Neural cell (in vitro differentiated cells): ENCODE measurements around the gene NKAIN2. TPM values are rescaled to one million over a fixed set of nuclear protein-coding genes. Genes with fewer than 3 reads are reported as not detected.

Source experiments
- H2AFZ ChIP-seq: fragments of 200-600, 300-800 bp; sonication (generic), shearing (Covaris generic); 2 replicates; pipeline ENCODE4 v1.6.0; 2014; ENCODE audit warnings: low read depth, mild to moderate bottlenecking, antibody characterized with exemption, low read length, moderate library complexity
- H3F3A ChIP-seq: fragments of 200-600 bp; shearing (Covaris generic); 2 replicates; pipeline ENCODE4 v1.6.1; 2016; ENCODE audit warnings: mild to moderate bottlenecking, moderate library complexity, mixed read lengths, antibody characterized with exemption, low read length; ENCODE audit not compliant: insufficient read depth, poor library complexity, severe bottlenecking
- H3K27ac ChIP-seq: fragments of 200-600, 300-800 bp; sonication (generic), shearing (Covaris generic); 2 replicates; pipeline ENCODE4 v1.5.1; 2014; ENCODE audit warnings: mild to moderate bottlenecking, low read length, moderate library complexity
- H3K27me3 ChIP-seq: fragments of 300-800, 200-600 bp; sonication (generic), shearing (Covaris generic); 2 replicates; pipeline ENCODE4 v1.6.0; 2014; ENCODE audit warnings: mild to moderate bottlenecking, low read depth, low read length, moderate library complexity; ENCODE audit not compliant: insufficient read depth
- H3K36me3 ChIP-seq: fragments of 300-800, 200-600 bp; sonication (generic), shearing (Covaris generic); 2 replicates; pipeline ENCODE4 v1.5.1; 2014; ENCODE audit warnings: mild to moderate bottlenecking, antibody characterized with exemption, low read length, moderate library complexity; ENCODE audit not compliant: insufficient read depth
- H3K4me2 ChIP-seq: fragments of 300-800, 200-600 bp; sonication (generic), shearing (Covaris generic); 2 replicates; pipeline ENCODE4 v1.6.0; 2014; ENCODE audit warnings: mild to moderate bottlenecking, low read length
- H3K4me3 ChIP-seq: fragments of 300-800, 200-600 bp; sonication (generic), shearing (Covaris generic); 2 replicates; pipeline ENCODE4 v1.5.1; 2014; ENCODE audit warnings: mild to moderate bottlenecking, low read length, moderate library complexity
- H3K79me2 ChIP-seq: fragments of 200-600 bp; shearing (Covaris generic); replicated peaks from 2 replicates; pipeline ENCODE4 v1.6.0; 2014; ENCODE audit warnings: mild to moderate bottlenecking, low read length, moderate library complexity; ENCODE audit not compliant: insufficient read depth
- H3K9ac ChIP-seq: fragments of 300-800, 200-600 bp; sonication (generic), shearing (Covaris generic); 2 replicates; pipeline ENCODE4 v1.6.1; 2016; ENCODE audit warnings: mild to moderate bottlenecking, low read length, mixed read lengths
- H3K9me2 ChIP-seq: fragments of 200-600 bp; shearing (Covaris generic); 2 replicates; pipeline ENCODE4 v1.6.1; 2016; ENCODE audit warnings: mild to moderate bottlenecking, low read length, mixed read lengths; ENCODE audit not compliant: insufficient read depth
- H3K9me3 ChIP-seq: fragments of 200-600, 300-800 bp; sonication (generic), shearing (Covaris generic); 2 replicates; pipeline ENCODE4 v1.6.1; 2016; ENCODE audit warnings: mild to moderate bottlenecking, mixed run types, low read length, moderate library complexity, mixed read lengths
- H4K20me1 ChIP-seq: fragments of 200-600 bp; shearing (Covaris generic); 2 replicates; pipeline ENCODE4 v1.6.1; 2016; ENCODE audit warnings: mild to moderate bottlenecking, mixed run types; ENCODE audit not compliant: insufficient read depth
- EP300 ChIP-seq: fragments of 450-650 bp; conservative IDR thresholded peaks from 2 replicates; pipeline ENCODE4 v1.6.1; 2014; ENCODE audit warnings: antibody characterized with exemption, mild to moderate bottlenecking, moderate library complexity; ENCODE audit not compliant: poor library complexity, severe bottlenecking
- EZH2 ChIP-seq: fragments of 200-600, 300-800 bp; shearing (Covaris generic), sonication (generic); IDR thresholded peaks from 2 replicates; pipeline ENCODE4 v1.6.1; 2014; ENCODE audit warnings: antibody characterized with exemption, low read length, borderline replicate concordance, mild to moderate bottlenecking; ENCODE audit not compliant: insufficient read depth, poor library complexity, severe bottlenecking
- MXI1 ChIP-seq: fragments of 450-650 bp; conservative IDR thresholded peaks from 2 replicates; pipeline ENCODE4 v1.6.1; 2014; ENCODE audit warnings: antibody characterized with exemption, mild to moderate bottlenecking; ENCODE audit not compliant: poor library complexity, severe bottlenecking
- POLR2AphosphoS5 ChIP-seq: IDR thresholded peaks from 2 replicates; pipeline ENCODE4 v1.6.1; 2012
- RAD21 ChIP-seq: fragments of 450-650 bp; conservative IDR thresholded peaks from 2 replicates; pipeline ENCODE4 v1.6.1; 2014; ENCODE audit warnings: antibody characterized with exemption, mild to moderate bottlenecking, moderate library complexity
- SMC3 ChIP-seq: fragments of 450-650 bp; conservative IDR thresholded peaks from 2 replicates; pipeline ENCODE4 v1.6.1; 2014; ENCODE audit warnings: antibody characterized with exemption, mild to moderate bottlenecking, moderate library complexity; ENCODE audit not compliant: poor library complexity
- TAF1 ChIP-seq: IDR thresholded peaks from 2 replicates; pipeline ENCODE4 v1.6.1; 2012; ENCODE audit warnings: low read depth
- polyA plus RNA-seq: library from polyadenylated mRNA; depleted of rRNA; stranded (reverse); fragments of >200 nt; gene quantifications from 2 replicates; pipeline ENCODE4 v1.2.3, GENCODE V29; 2014
- TF ChIP-seq, protein P1 (sequence below): fragments of 450-650 bp; IDR thresholded peaks from 2 replicates; pipeline ENCODE4 v1.5.1; 2014; ENCODE audit warnings: antibody characterized with exemption, mild to moderate bottlenecking, moderate library complexity; ENCODE audit not compliant: poor library complexity, severe bottlenecking
- TF ChIP-seq, protein P2 (sequence below): IDR thresholded peaks from 2 replicates; pipeline ENCODE4 v1.6.1; 2012; ENCODE audit warnings: borderline replicate concordance

Gene NKAIN2
- polyA plus RNA-seq, 1 donor from 2014 or later = 23.2 TPM

DNA sequence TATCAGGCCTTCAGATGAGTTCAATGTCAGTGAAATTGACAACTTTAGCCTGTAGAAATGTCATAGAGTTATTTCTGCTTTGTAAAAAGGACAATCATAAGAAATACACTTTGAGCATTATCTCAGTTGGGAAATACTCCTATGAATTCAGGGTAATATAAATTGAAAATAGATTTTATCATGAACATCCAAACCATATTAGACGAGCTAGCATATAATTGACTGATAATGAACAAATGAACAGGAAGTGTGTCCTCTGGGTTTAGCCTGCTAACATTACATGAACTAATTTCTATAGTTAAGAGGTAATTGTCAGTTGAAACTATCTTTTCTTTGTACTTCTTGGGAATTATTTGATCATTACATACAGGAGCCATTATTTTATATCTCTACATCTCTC lies 689.6 kb downstream of the NKAIN2 start:
- TF ChIP-seq POLR2AphosphoS5 = no peak
- no peak for TF ChIP-seq MXI1
- no peak for TF ChIP-seq RAD21
- TF ChIP-seq, protein P1, sequence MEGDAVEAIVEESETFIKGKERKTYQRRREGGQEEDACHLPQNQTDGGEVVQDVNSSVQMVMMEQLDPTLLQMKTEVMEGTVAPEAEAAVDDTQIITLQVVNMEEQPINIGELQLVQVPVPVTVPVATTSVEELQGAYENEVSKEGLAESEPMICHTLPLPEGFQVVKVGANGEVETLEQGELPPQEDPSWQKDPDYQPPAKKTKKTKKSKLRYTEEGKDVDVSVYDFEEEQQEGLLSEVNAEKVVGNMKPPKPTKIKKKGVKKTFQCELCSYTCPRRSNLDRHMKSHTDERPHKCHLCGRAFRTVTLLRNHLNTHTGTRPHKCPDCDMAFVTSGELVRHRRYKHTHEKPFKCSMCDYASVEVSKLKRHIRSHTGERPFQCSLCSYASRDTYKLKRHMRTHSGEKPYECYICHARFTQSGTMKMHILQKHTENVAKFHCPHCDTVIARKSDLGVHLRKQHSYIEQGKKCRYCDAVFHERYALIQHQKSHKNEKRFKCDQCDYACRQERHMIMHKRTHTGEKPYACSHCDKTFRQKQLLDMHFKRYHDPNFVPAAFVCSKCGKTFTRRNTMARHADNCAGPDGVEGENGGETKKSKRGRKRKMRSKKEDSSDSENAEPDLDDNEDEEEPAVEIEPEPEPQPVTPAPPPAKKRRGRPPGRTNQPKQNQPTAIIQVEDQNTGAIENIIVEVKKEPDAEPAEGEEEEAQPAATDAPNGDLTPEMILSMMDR = no peak
- no peak for TF ChIP-seq SMC3
- no peak for TF ChIP-seq EP300
- TF ChIP-seq TAF1 = no peak
- TF ChIP-seq EZH2 = no peak
- TF ChIP-seq, protein P2, sequence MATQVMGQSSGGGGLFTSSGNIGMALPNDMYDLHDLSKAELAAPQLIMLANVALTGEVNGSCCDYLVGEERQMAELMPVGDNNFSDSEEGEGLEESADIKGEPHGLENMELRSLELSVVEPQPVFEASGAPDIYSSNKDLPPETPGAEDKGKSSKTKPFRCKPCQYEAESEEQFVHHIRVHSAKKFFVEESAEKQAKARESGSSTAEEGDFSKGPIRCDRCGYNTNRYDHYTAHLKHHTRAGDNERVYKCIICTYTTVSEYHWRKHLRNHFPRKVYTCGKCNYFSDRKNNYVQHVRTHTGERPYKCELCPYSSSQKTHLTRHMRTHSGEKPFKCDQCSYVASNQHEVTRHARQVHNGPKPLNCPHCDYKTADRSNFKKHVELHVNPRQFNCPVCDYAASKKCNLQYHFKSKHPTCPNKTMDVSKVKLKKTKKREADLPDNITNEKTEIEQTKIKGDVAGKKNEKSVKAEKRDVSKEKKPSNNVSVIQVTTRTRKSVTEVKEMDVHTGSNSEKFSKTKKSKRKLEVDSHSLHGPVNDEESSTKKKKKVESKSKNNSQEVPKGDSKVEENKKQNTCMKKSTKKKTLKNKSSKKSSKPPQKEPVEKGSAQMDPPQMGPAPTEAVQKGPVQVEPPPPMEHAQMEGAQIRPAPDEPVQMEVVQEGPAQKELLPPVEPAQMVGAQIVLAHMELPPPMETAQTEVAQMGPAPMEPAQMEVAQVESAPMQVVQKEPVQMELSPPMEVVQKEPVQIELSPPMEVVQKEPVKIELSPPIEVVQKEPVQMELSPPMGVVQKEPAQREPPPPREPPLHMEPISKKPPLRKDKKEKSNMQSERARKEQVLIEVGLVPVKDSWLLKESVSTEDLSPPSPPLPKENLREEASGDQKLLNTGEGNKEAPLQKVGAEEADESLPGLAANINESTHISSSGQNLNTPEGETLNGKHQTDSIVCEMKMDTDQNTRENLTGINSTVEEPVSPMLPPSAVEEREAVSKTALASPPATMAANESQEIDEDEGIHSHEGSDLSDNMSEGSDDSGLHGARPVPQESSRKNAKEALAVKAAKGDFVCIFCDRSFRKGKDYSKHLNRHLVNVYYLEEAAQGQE = no peak

DNA sequence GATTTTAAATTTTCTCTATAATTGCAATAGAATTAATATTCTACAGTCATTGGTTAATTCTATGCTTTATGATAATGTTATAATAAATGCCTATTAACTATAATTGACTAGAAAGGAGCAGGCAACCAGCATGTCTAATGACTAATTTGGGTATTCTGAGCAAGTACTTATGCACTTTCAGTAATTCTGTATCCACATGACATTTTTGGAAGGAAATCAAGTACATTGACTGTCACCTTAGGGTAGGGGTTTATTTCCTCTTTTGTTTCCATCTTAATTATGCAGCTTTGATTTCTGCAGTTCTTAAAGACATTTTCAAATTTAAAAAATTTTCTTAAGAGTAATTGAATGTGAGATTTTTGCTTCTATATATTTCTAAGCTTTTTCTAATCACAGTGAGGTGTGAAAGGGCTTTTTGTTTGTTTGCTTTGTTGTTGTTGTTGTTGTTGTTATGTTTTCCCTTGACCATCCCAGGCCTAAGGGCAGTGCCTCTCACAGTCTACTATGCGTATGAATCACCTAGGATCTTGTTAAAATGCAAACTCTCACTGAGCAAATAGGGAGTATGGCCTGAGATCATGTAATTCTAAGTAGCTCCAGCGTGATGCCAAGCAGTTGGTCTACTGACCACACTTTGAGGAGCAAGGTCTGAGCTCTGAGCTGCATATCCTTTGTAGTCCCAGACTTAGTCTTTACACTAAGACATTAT lies 691.4 kb downstream of the NKAIN2 start:
- no peaks in the 10 kb centered on the region for H3K79me2 ChIP-seq
- TF ChIP-seq EZH2 (no peak), MXI1 (no peak), EP300 (no peak), RAD21 (no peak), SMC3 (no peak), POLR2AphosphoS5 (no peak), TAF1 (no peak)
- TF ChIP-seq, protein P1 = no peak
- TF ChIP-seq, protein P2 = no peak
- H2AFZ ChIP-seq = no peak overlapping the region
- H3K9me3 ChIP-seq = no peaks in the 10 kb centered on the region
- no peak overlapping the region for H3K27ac ChIP-seq
- H3K4me3 ChIP-seq = no peak overlapping the region
- no peaks in the 10 kb centered on the region for H4K20me1 ChIP-seq
- no peaks in the 10 kb centered on the region for H3K9me2 ChIP-seq
- H3K4me2 ChIP-seq = no peak overlapping the region
- H3K9ac ChIP-seq = no peak overlapping the region
- no peaks in the 10 kb centered on the region for H3F3A ChIP-seq
- H3K27me3 ChIP-seq = no peaks in the 10 kb centered on the region
- H3K36me3 ChIP-seq = no peaks in the 10 kb centered on the region

More for the DNA sequence above, 689.6 kb downstream of the NKAIN2 start:
- Histone ChIP-seq H3K9me3 (no peaks in the 10 kb centered on the region), H3K9me2 (no peaks in the 10 kb centered on the region), H3K9ac (no peak overlapping the region), H3K4me3 (no peak overlapping the region), H3K27me3 (no peaks in the 10 kb centered on the region), H3K27ac (no peak overlapping the region), H3F3A (no peaks in the 10 kb centered on the region), H3K36me3 (no peaks in the 10 kb centered on the region), H2AFZ (no peak overlapping the region), H3K4me2 (no peak overlapping the region), H4K20me1 (no peaks in the 10 kb centered on the region), H3K79me2 (no peaks in the 10 kb centered on the region)
